IMR-90 (cell line): ENCODE measurements around the gene TOX3. TPM values are rescaled to one million over a fixed set of nuclear protein-coding genes. Genes with fewer than 3 reads are reported as not detected.

ENCODE experiments used
- ATAC-seq: fragments of 200-7000 bp; cut with Tn5 transposase; 2 replicates; pipeline ENCODE4 v1.9.1; 2020; ENCODE audit warnings: low read depth, mild to moderate bottlenecking, moderate library complexity
- BruUV-seq: library from RNA; stranded (reverse); fragments of 400-500 nt; replicated peaks from 2 replicates; lab custom pipeline; 2021; lab: Mats Ljungman, UMichigan
- CTCF ChIA-PET: fragments of 300-600 bp; formaldehyde crosslinking; extraction: SDS; loops from one replicate; lab custom pipeline; 2021; ENCODE audit warnings: antibody characterized with exemption; lab: Yijun Ruan, JAX
- POLR2A ChIA-PET: fragments of 300-600 bp; sonication (Branson Sonifier 250); formaldehyde crosslinking; loops from one replicate; lab custom pipeline; 2022; ENCODE audit warnings: antibody characterized with exemption; ENCODE audit not compliant: unreplicated experiment; lab: Charles Lee
- DNase-seq: peaks from one replicate; pipeline ENCODE4 v3.0.0; 2013
- H2AFZ ChIP-seq: replicated peaks from 2 replicates; pipeline ENCODE3; 2013; ENCODE audit warnings: low read length, mild to moderate bottlenecking; ENCODE audit not compliant: poor library complexity
- H2AK5ac ChIP-seq: 2 replicates; pipeline ENCODE4 v1.6.1; 2013; ENCODE audit warnings: low read depth, low read length, inconsistent platforms
- H2AK9ac ChIP-seq: replicated peaks from 2 replicates; pipeline ENCODE3; 2013; ENCODE audit warnings: mild to moderate bottlenecking, low read depth, low read length, moderate library complexity; ENCODE audit not compliant: poor library complexity
- H2BK120ac ChIP-seq: 2 replicates; pipeline ENCODE4 v1.6.1; 2013; ENCODE audit warnings: low read depth, low read length, inconsistent platforms
- H2BK15ac ChIP-seq: 3 replicates; pipeline ENCODE4 v1.6.1; 2013; ENCODE audit warnings: low read depth, low read length, inconsistent platforms
- H2BK20ac ChIP-seq: 2 replicates; pipeline ENCODE4 v1.6.1; 2013; ENCODE audit warnings: low read depth, mild to moderate bottlenecking, inconsistent platforms, low read length, moderate library complexity
- H2BK5ac ChIP-seq: 2 replicates; pipeline ENCODE4 v1.6.1; 2013; ENCODE audit warnings: mild to moderate bottlenecking, low read depth, low read length, inconsistent platforms; ENCODE audit not compliant: poor library complexity, severe bottlenecking
- H3K14ac ChIP-seq: replicated peaks from 2 replicates; pipeline ENCODE4 v1.6.1; 2013; ENCODE audit warnings: low read depth, low read length, inconsistent platforms
- H3K18ac ChIP-seq: 2 replicates; pipeline ENCODE4 v1.6.1; 2013; ENCODE audit warnings: low read depth, low read length, control low read depth
- H3K23ac ChIP-seq: 2 replicates; pipeline ENCODE4 v1.6.1; 2013; ENCODE audit warnings: low read depth, low read length, inconsistent platforms
- H3K27ac ChIP-seq: 2 replicates; pipeline ENCODE4 v1.5.1; 2013; ENCODE audit warnings: mild to moderate bottlenecking, control low read depth, low read length; ENCODE audit not compliant: insufficient read depth
- H3K27me3 ChIP-seq: 2 replicates; pipeline ENCODE4 v1.6.1; 2013; ENCODE audit warnings: low read length; ENCODE audit not compliant: control insufficient read depth, insufficient read depth
- H3K36me3 ChIP-seq: 2 replicates; pipeline ENCODE4 v1.6.1; 2013; ENCODE audit warnings: low read length, mixed read lengths; ENCODE audit not compliant: control insufficient read depth, insufficient read depth
- H3K4ac ChIP-seq: 2 replicates; pipeline ENCODE4 v1.6.1; 2013; ENCODE audit warnings: low read depth, low read length, inconsistent platforms
- H3K4me1 ChIP-seq: 2 replicates; pipeline ENCODE4 v1.6.1; 2013; ENCODE audit warnings: low read length, mixed read lengths; ENCODE audit not compliant: control insufficient read depth, insufficient read depth
- H3K4me2 ChIP-seq: 2 replicates; pipeline ENCODE4 v1.6.1; 2013; ENCODE audit warnings: low read depth, mild to moderate bottlenecking, control low read depth, low read length, moderate library complexity
- H3K4me3 ChIP-seq: 2 replicates; pipeline ENCODE4 v1.5.1; 2013; ENCODE audit warnings: low read depth, mild to moderate bottlenecking, control low read depth, low read length, moderate library complexity; ENCODE audit not compliant: insufficient read depth
- H3K56ac ChIP-seq: 2 replicates; pipeline ENCODE4 v1.6.1; 2013; ENCODE audit warnings: low read length, inconsistent platforms; ENCODE audit not compliant: insufficient read depth; ENCODE audit errors: extremely low read depth
- H3K79me1 ChIP-seq, 2 experiments: 2 replicates each; pipeline ENCODE4 v1.6.1; 2013; ENCODE audit warnings: low read length in 2 of 2, inconsistent platforms in 1 of 2, low read depth in 1 of 2
- H3K9ac ChIP-seq: 2 replicates; pipeline ENCODE4 v1.6.1; 2013; ENCODE audit warnings: low read depth, low read length, control low read depth
- H3K9me1 ChIP-seq: 2 replicates; pipeline ENCODE4 v1.6.1; 2013; ENCODE audit warnings: low read length, inconsistent platforms; ENCODE audit not compliant: insufficient read depth
- H3K9me3 ChIP-seq: 2 replicates; pipeline ENCODE4 v1.6.1; 2013; ENCODE audit warnings: low read length; ENCODE audit not compliant: control insufficient read depth, insufficient read depth
- H4K20me1 ChIP-seq: 2 replicates; pipeline ENCODE4 v1.6.1; 2013; ENCODE audit warnings: low read length, inconsistent platforms; ENCODE audit not compliant: insufficient read depth
- H4K5ac ChIP-seq: 2 replicates; pipeline ENCODE4 v1.6.1; 2013; ENCODE audit warnings: mild to moderate bottlenecking, low read depth, low read length, control low read depth
- H4K8ac ChIP-seq, 2 experiments: 2 replicates each; pipeline ENCODE4 v1.6.1; 2013; ENCODE audit warnings: low read depth in 2 of 2, low read length in 2 of 2, control low read depth in 1 of 2, inconsistent platforms in 1 of 2
- H4K91ac ChIP-seq: 2 replicates; pipeline ENCODE4 v1.6.1; 2013; ENCODE audit warnings: low read depth, low read length, inconsistent platforms; ENCODE audit not compliant: insufficient read depth
- BHLHE40 ChIP-seq: fragments of 150-350 bp; IDR thresholded peaks from 2 replicates; pipeline ENCODE4 v1.6.1; 2016; ENCODE audit warnings: mild to moderate bottlenecking, low read depth, low read length
- CEBPB ChIP-seq: IDR thresholded peaks from 2 replicates; pipeline ENCODE4 v1.6.1; 2012; ENCODE audit warnings: low read depth, low read length, improper control_type of control experiment
- CHD1 ChIP-seq: IDR thresholded peaks from 2 replicates; pipeline ENCODE4 v1.6.1; 2012; ENCODE audit warnings: low read depth, low read length, improper control_type of control experiment
- CTCF ChIP-seq: conservative IDR thresholded peaks from 2 replicates; pipeline ENCODE4 v1.5.1; 2012; ENCODE audit warnings: mild to moderate bottlenecking, low read depth, low read length, improper control_type of control experiment
- ELK1 ChIP-seq: fragments of 150-350 bp; IDR thresholded peaks from 2 replicates; pipeline ENCODE4 v1.6.1; 2016; ENCODE audit warnings: low read depth, mild to moderate bottlenecking, low read length, moderate library complexity, borderline replicate concordance
- MXI1 ChIP-seq: IDR thresholded peaks from 2 replicates; pipeline ENCODE4 v1.6.1; 2012; ENCODE audit warnings: low read depth, mild to moderate bottlenecking, low read length, moderate library complexity, borderline replicate concordance
- POLR2A ChIP-seq: IDR thresholded peaks from 2 replicates; pipeline ENCODE4 v1.6.1; 2012; ENCODE audit warnings: mild to moderate bottlenecking, low read depth, low read length
- RCOR1 ChIP-seq: IDR thresholded peaks from 2 replicates; pipeline ENCODE4 v1.6.1; 2012; ENCODE audit warnings: mild to moderate bottlenecking, low read length, improper control_type of control experiment; ENCODE audit not compliant: insufficient replicate concordance
- RFX5 ChIP-seq: IDR thresholded peaks from 2 replicates; pipeline ENCODE4 v1.8.0; 2012; ENCODE audit warnings: low read depth, mild to moderate bottlenecking, low read length, moderate library complexity
- USF2 ChIP-seq: fragments of 150-350 bp; IDR thresholded peaks from 2 replicates; pipeline ENCODE4 v1.6.1; 2017; ENCODE audit warnings: mild to moderate bottlenecking, antibody characterized with exemption, low read length, low read depth
- WGBS, 2 experiments: methylation state at CpG; one replicate each; pipeline versions ENCODE4 v1.1.5 to v1.1.7; 2013; ENCODE audit warnings: missing lambda C conversion rate in 2 of 2; ENCODE audit not compliant: insufficient read length in 1 of 2; ENCODE audit errors: extremely low coverage in 2 of 2; 5-methylcytosine and 5-hydroxymethylcytosine counted together
- dilution Hi-C: fragments of 300-500 bp; cut with HindIII; formaldehyde crosslinking; loops from one replicate; pipeline ENCODE4 v1.14.3; 2018; ENCODE audit warnings: low sequenced_read_pairs; ENCODE audit not compliant: unreplicated experiment
- in situ Hi-C: fragments of 300-500 bp; cut with MboI; formaldehyde crosslinking; loops from 3 replicates; pipeline ENCODE4 v1.14.3; 2019; ENCODE audit warnings: low sequenced_read_pairs, inconsistent platforms, mixed read lengths
- intact Hi-C: fragments of 100-400 bp; cut with micrococcal nuclease; formaldehyde crosslinking; loops from 2 replicates; pipeline ENCODE4 v1.10.0; 2022
- polyA plus RNA-seq, 3 experiments: library from polyadenylated mRNA; depleted of rRNA; stranded (reverse); fragments of >200 nt; gene quantifications; 2 replicates each; pipeline ENCODE4 v1.2.3, GENCODE V29; 2012; ENCODE audit warnings: low replicate concordance in 1 of 3
- total RNA-seq: library from RNA; depleted of rRNA; stranded (reverse); fragments of >200 nt; gene quantifications from 2 replicates; pipeline ENCODE4 v1.2.3, GENCODE V29; 2012

TOX3 gene
- total and polyA plus RNA-seq, 2 of the 4 experiments (the other 2 are of a cell fraction), result not detected

- in situ Hi-C loops, result no loop called here
- dilution Hi-C loops, result no loop called here
Observed at GRCh38 chr16:52498328-52499059, 48.4 kb downstream of the TOX3 start.

More at GRCh38 chr16:52498328-52499059, 48.4 kb downstream of the TOX3 start:
- H3K56ac ChIP-seq, result no peak overlapping the region
- no peaks in the 10 kb centered on the region for H3K36me3 ChIP-seq
- TF ChIP-seq POLR2A (no peak), ELK1 (no peak), USF2 (no peak), BHLHE40 (no peak), RFX5 (no peak), CEBPB (no peak), CTCF (no peak), RCOR1 (no peak), CHD1 (no peak), MXI1 (no peak)
- no peaks in the 10 kb centered on the region for H3K4me1 ChIP-seq
- ATAC-seq, result no peak
- no peak overlapping the region for H3K9ac ChIP-seq
- CTCF ChIA-PET, result no interaction called here
- no peak overlapping the region for H3K4me2 ChIP-seq
- peaks cover 3% of the 10 kb centered on the region; the same call in 1 of the 2 replicates for H3K9me3 ChIP-seq
- intact Hi-C loops, result no loop called here
- no peak overlapping the region for H3K4me3 ChIP-seq
- no peak overlapping the region for H3K23ac ChIP-seq
- H3K4ac ChIP-seq, result no peak overlapping the region
- H2BK5ac ChIP-seq, result no peak overlapping the region
- no CpG with 5 or more reads among the region's 16 CpGs for WGBS, 2 experiments
- no peak overlapping the region for H2BK15ac ChIP-seq
- H3K14ac ChIP-seq, result no peak overlapping the region
- no peak overlapping the region for H4K8ac ChIP-seq
- DNase-seq, result no peak
- H2BK20ac ChIP-seq, result no peak overlapping the region
- no peaks in the 10 kb centered on the region for H3K27me3 ChIP-seq
- H4K91ac ChIP-seq, result no peak overlapping the region
- H3K27ac ChIP-seq, result no peak overlapping the region
- H4K20me1 ChIP-seq, result no peaks in the 10 kb centered on the region
- POLR2A ChIA-PET, result no interaction called here
- H2AK9ac ChIP-seq, result no peak overlapping the region
- no peaks in the 10 kb centered on the region for H3K79me1 ChIP-seq
- no peak overlapping the region for H2AK5ac ChIP-seq
- H3K18ac ChIP-seq, result no peak overlapping the region
- no peak overlapping the region for H2BK120ac ChIP-seq
- H4K5ac ChIP-seq, result no peak overlapping the region
- no peaks in the 10 kb centered on the region for H3K9me1 ChIP-seq
- no peak overlapping the region for H2AFZ ChIP-seq
- BruUV-seq, result no TSS peak
